Stimulated activated CD4-positive, alpha-beta T cell treated with anti-CD3 and anti-CD28 coated beads, TNF-alpha, amount 100 ng/mL, for 48 hours (primary cell): ENCODE results near the gene GADD45G.

Source experiments
- DNase-seq, 3 donors: peaks; one replicate each; pipeline ENCODE4 v3.0.0-alpha.2; 2020; ENCODE audit warnings: low read depth in 3 of 3

The GADD45G gene

DNA sequence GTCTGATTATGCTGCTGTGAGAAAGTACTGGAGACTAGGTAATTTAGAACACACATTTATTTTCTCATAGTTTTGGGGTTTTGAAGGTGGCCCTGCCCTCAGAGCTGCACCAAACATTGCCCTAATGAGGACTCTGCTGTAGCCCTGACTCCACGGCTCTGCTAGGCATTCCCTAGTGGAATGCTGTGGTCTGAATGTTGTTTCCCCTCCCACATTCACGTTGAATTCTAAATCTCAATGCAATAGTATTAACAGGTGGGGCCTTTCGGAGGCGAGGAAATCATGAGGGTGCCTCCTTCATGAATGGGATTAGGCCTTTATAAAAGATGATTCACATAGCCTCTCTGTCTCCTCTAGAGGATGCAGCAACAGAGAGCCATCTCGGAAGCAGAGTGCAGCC is 25.7 kb downstream of the GADD45G start:
- DNase-seq, result no peak

DNA sequence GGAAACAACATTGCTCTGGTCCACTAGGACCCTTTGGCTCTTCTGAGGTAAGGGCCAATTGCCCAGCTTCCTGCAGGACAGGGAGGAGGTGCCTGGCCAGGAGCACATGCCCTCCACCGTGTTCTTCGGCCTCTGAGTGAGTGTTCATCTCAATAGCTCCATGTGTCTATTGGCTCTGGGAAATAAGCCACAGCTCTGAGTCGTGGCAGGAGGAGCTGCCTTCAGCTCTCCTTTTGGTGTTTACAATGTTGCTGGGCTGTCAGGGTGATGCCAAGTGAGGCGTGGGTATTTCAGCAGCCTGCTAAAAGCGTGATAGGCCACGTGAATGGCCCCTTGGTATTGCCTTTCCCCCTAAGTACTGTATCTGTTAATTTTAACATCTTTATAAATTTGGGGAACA is 26.6 kb downstream of the GADD45G start:
- DNase-seq, result no peak

GRCh38 chr9:89632192-89632733 is 27.5 kb downstream of the GADD45G start:
- no peak for DNase-seq

DNA sequence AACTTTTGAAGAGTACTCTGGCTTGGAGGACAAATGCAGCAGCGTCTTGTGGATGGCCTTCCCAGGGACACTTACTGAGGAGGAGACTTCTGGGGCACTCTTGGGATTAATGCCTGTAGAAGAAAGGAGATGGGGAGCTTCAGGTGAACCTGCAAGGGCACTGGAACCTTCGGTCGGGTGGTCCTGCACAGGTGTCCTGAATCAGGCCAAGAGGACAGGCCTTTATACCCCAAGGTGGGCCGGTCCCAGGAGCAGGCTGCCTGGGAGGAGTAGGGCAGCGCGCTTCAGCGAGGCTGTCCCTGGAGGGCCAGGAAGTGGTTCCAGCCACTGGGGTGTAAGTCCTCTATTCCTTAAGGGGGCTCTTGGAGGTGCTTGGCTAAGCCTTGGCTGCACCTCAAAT is 27.9 kb downstream of the GADD45G start:
- DNase-seq, result no peak

- no peak for DNase-seq
Observed at GRCh38 chr9:89633404-89633803, 28.6 kb downstream of the GADD45G start.

DNA sequence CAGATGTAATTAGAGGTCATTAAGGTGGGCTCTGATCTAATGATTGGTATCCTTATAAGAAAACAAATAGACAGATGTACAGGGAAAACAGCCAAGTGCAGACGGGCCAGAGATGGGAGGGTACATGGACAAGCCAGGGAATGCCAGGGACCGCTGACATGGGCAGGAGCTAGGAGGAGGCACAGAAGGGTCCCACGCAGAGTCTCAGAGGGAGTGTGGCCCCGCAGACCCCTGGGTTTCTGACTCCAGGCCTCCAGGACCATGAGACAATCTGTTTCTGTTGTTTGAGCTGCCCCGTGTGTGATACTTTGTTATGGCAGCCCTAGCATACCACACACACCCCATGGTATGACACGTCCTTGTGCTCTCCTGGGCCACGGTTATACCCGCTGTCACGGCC is 29.1 kb downstream of the GADD45G start:
- DNase-seq, result no peak

GRCh38 chr9:89634995-89635742 is 30.4 kb downstream of the GADD45G start:
- DNase-seq, result no peak

GRCh38 chr9:89635816-89636215 is 31.0 kb downstream of the GADD45G start:
- no peak for DNase-seq

GRCh38 chr9:89637787-89638186 is 33.0 kb downstream of the GADD45G start:
- DNase-seq, result no peak

- DNase-seq, result no peak
Observed at GRCh38 chr9:89638359-89638758, 33.5 kb downstream of the GADD45G start.

GRCh38 chr9:89638893-89639292 is 34.1 kb downstream of the GADD45G start:
- DNase-seq, result no peak

DNA sequence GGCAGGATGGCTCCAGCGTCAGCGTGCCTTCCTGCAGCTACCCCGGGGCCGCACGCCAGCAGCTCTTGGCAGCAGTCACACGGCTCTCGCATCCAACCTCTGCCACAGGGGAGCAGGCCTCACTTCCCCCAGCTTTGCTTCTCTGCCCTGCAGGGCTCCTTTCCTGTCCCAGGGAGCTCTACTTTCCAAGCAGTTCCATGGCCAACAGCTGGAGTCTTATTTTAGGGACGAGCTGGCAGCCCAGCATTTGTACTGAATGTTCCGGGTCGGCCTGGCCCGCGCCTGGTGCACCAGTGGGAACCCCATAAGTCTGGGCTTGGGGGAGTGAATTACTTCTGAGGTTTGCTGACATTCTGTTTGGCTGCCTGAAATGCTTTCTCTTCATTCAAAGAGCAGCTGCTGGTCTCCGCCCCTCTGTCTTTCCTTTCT is 34.6 kb downstream of the GADD45G start:
- no peak for DNase-seq

- no peak for DNase-seq
Observed at GRCh38 chr9:89639961-89640360, 35.1 kb downstream of the GADD45G start.

DNA sequence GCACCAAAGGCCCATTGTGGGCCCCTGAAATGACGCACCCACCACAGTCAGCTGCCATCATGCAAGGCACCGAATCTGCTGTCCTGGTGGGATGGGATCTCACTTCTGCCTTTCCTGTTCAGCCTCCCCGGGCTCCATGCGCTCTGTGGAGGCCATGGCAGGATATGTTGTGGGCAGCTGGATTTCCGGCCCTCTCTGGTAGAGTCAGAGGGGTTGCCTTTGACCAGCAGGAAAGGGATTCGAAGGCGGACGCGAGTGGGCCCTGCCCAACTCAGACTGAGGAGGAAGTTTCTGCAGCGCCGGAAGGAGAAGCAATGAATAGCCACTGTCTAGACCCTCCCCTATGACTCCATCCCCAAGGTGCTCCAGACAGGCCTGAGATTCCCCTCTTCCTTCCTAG is 35.5 kb downstream of the GADD45G start:
- DNase-seq, result no peak

DNA sequence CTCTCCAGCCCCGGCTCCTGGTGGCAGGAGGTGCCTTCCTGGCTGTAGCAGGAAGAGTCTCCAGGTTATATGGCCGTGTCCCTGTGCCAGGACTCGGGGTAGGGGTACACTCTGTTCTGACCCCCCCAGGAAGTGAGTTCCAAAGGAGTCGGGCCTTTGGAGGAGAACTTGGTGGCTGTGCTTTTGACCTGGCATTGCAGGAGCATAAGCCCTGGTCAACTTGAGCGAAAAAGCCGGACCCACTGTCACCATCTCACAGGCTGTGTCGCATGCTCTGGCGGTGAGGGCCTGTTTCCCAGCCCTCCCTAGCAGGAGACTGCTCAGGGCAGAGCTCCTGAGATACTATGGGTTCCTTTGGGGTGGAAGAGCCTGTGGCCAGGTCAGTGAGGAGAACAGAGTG is 36.0 kb downstream of the GADD45G start:
- no peak for DNase-seq

DNA sequence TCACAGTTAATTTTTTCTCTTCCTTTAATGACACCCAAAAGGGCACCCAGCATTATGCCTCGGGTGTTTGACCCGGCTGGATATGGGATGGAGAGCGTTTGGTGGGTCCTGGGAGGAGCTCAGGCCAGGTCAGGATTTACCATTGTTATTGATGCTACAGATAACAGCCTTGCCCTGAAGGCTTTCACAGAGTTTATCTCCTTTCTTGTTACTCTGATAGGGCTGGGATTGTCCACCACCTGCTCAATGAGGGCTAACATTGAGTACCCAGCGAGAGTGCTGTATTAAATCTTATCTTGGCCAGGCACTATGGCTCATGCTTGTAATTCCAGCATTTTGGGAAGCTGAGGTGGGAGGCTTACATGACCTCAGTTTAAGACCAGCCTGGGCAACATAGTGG is 37.2 kb downstream of the GADD45G start:
- no peak for DNase-seq

DNA sequence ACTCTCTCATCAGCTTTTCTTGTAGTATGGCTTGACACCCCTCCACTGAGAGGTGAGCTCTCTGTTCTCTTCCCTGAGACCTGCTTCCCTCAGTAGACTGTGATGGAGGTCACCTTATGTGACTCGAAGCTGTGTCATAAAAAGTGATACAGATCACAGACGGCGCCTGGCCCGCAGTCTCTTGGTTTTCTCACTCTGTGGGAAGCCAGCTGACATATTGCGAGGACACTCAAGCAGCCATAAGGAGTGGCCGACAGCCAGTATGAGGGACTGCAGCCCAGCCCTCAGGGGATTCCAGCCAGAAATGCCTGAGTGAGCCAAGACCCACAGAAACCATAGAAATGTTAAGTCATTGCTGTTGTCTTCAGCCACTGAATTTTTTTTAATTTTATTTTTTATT is 38.0 kb downstream of the GADD45G start:
- DNase-seq, result no peak

DNA sequence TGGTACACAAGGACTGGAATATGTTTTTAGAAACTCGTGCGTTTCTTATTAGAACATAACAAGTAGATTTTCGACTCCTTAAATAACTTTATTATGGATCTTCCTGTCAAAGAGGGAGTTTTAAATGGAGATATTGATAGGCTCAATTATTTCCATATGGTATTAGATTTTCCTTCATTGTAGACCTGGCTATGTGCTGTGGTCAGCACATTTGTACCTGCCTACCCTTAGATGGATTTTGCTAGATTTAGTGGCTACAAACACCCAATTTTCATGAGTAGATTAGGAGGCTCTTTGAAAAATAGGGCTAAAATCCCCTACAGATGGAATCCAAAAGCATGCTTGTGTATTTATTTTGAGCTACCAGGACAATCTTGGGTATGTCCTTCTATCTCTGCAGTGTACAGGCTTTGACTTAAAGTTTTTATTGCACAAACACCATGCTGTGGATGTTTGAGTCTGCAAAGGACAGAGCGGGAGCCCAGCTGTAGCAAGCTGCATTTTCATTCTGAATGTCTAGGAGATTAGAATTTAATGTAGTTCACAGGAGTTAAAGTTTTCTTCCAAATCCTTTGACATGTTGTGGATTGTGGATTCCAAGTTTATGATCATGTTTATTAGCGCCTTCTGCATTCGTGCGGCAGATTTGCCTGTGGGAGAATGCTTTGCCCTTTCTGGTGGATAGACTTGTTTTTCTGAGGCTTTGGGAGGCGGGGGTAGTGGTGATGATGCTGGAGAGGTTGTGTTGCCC is 41.6 kb downstream of the GADD45G start:
- no peak for DNase-seq

GRCh38 chr9:89647366-89648128 is 42.7 kb downstream of the GADD45G start:
- no peak for DNase-seq

DNA sequence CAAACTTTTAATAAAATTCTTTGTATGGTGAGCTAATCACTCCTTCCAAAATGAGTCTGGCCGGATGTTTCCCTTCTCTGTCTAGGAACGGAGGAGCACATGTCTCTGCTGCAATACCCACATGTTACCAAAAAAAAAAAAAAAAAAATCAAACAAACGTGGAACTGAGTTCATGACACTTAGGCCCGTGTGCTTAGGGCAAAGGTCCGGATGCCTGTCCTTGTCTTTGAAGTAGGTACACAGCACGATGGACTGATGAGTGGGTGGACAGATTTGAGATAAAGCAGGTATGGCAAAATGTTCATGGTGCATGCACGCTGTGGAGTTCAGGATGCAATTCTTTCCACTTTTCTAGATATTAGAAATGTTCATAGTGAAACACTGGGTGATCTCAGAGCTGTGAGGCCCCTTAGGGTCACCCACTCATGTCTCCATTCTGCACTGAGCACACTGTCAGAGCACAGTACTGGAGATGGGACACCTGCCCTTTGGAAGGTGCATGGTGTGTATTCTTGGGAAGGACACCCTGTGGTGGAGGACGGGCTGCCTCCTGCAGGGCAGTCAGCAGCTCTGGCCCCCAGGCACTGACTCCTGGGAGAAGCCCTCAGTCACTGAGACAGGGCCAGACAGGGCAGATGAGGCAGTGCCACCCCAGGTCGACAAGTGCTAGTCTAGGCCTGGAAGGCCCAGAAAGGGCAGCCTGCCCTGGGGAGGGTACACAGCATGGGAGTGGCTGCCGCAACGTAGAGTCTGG is 43.6 kb downstream of the GADD45G start:
- DNase-seq, result no peak

GRCh38 chr9:89649039-89649691 is 44.4 kb downstream of the GADD45G start:
- no peak for DNase-seq
